SU-DHL-6 (cell line): ENCODE data around the gene CARMIL1.

Experiments used
- EZH2phosphoT487 ChIP-seq: fragments of 200-600 bp; sonication (generic), shearing (Covaris generic); conservative IDR thresholded peaks from 2 replicates; pipeline ENCODE4 v1.6.1; 2018; ENCODE audit warnings: mild to moderate bottlenecking, antibody characterized with exemption, low read length, moderate library complexity, mixed read lengths
- TF ChIP-seq, protein P1 (sequence below): fragments of 200-600 bp; sonication (generic); IDR thresholded peaks from one replicate; pipeline ENCODE4 v1.5.1; 2017; ENCODE audit warnings: antibody characterized with exemption, mild to moderate bottlenecking, low read length, moderate library complexity; ENCODE audit not compliant: insufficient read depth, poor library complexity, severe bottlenecking

DNA sequence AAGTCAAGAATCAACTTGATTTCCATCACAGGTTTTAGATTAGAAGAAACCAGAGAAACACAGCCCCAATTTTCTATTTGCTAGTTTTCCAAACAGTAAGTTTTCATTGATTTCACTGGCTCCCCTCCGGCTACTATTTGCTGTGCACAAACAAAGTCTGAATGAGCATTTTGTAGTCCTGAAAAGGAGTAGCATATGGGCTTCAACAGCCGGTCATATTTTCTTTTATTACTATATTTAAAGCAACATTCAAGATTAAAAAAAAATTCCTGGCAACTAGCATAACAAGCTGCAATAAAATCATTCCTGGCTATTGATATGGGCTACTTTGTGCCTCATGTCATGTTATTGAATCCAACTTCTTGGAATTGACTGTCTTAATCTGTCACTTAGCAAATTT is 48.3 kb downstream of the CARMIL1 start:
- TF ChIP-seq, protein P1, sequence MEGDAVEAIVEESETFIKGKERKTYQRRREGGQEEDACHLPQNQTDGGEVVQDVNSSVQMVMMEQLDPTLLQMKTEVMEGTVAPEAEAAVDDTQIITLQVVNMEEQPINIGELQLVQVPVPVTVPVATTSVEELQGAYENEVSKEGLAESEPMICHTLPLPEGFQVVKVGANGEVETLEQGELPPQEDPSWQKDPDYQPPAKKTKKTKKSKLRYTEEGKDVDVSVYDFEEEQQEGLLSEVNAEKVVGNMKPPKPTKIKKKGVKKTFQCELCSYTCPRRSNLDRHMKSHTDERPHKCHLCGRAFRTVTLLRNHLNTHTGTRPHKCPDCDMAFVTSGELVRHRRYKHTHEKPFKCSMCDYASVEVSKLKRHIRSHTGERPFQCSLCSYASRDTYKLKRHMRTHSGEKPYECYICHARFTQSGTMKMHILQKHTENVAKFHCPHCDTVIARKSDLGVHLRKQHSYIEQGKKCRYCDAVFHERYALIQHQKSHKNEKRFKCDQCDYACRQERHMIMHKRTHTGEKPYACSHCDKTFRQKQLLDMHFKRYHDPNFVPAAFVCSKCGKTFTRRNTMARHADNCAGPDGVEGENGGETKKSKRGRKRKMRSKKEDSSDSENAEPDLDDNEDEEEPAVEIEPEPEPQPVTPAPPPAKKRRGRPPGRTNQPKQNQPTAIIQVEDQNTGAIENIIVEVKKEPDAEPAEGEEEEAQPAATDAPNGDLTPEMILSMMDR = no peak
- no peak for TF ChIP-seq EZH2phosphoT487
